ENCODE results near the gene ZBTB7C. TPM values are rescaled to one million over a fixed set of nuclear protein-coding genes. Genes with fewer than 3 reads are reported as not detected.

ZBTB7C gene
- total and polyA plus RNA-seq, 10 of the 15 experiments (the other 5 are each of a cell fraction or from before 2014, with no cell fraction given) = under 0.01 to 0.08 (median 0.01) TPM; not detected in 7

- DNase-seq (ENCODE audit: low read depth, low spot score) (no peak), FAIRE-seq (no peak), ATAC-seq (no peak)
- H2AFZ ChIP-seq (ENCODE audit: control insufficient read depth, low read depth, low read length) = no peak overlapping the region
- 14% methylated on average over 4 of the region's 4 CpGs for WGBS (ENCODE audit: insufficient coverage, insufficient replicate concordance, low lambda C conversion rate, missing lambda C conversion rate)
- H3K27ac ChIP-seq (ENCODE audit: control insufficient read depth, insufficient read depth) = no peak overlapping the region
- 0 out of 4 replicates have a peak, but pooled peaks cover 0 to 3% of the 10 kb centered on the region in 2 experiments for H3K27me3 ChIP-seq (replicated peaks in 1 of 2; ENCODE audit: control insufficient read depth in 2 of 2, insufficient read depth in 2 of 2, low read length in 1 of 2)
- intact Hi-C loops (cut with micrococcal nuclease; ENCODE audit: unreplicated experiment) (no loop called here), in situ Hi-C loops (cut with MboI) (no loop called here)
- SMC1A ChIA-PET (ENCODE audit: uncharacterized antibody, unreplicated experiment) = no interaction called here
- no TSS peak for BruUV-seq (replicated peaks)
- H3K4me2 ChIP-seq (ENCODE audit: control insufficient read depth, insufficient read depth) = no peak overlapping the region
- H3K4me1 ChIP-seq (ENCODE audit: control insufficient read depth, insufficient read depth, low read length) = no peaks in the 10 kb centered on the region
- no peak overlapping the region for H3K9ac ChIP-seq (ENCODE audit: control insufficient read depth, insufficient read depth, low read length)
- no peaks in the 10 kb centered on the region for H3K36me3 ChIP-seq (ENCODE audit: control insufficient read depth in 2 of 2, insufficient read depth in 2 of 2, low read length in 1 of 2)
- no peaks in the 10 kb centered on the region for H3K79me2 ChIP-seq (ENCODE audit: control insufficient read depth, insufficient read depth, low read length)
- H3K4me3 ChIP-seq = no peak overlapping the region
- no peaks in the 10 kb centered on the region; the same call in 2 of the 3 replicates for H3K9me3 ChIP-seq (replicated peaks; ENCODE audit: control insufficient read depth, insufficient read depth, low read length)
- TF ChIP-seq SIN3A (IDR thresholded peaks at IDR 0.05; ENCODE audit: low read depth, low read length) = no peak
- TF ChIP-seq, protein P1, sequence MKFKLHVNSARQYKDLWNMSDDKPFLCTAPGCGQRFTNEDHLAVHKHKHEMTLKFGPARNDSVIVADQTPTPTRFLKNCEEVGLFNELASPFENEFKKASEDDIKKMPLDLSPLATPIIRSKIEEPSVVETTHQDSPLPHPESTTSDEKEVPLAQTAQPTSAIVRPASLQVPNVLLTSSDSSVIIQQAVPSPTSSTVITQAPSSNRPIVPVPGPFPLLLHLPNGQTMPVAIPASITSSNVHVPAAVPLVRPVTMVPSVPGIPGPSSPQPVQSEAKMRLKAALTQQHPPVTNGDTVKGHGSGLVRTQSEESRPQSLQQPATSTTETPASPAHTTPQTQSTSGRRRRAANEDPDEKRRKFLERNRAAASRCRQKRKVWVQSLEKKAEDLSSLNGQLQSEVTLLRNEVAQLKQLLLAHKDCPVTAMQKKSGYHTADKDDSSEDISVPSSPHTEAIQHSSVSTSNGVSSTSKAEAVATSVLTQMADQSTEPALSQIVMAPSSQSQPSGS (IDR thresholded peaks at IDR 0.05; ENCODE audit: low read length) = no peak
- no peak for TF ChIP-seq CREM (IDR thresholded peaks at IDR 0.05; ENCODE audit: low read depth)
- TF ChIP-seq ATF7 (IDR thresholded peaks at IDR 0.05; ENCODE audit: low read depth) = no peak
- no peak for TF ChIP-seq MTA3 (IDR thresholded peaks at IDR 0.05; ENCODE audit: borderline replicate concordance, low read length)
- TF ChIP-seq RBBP5 (conservative IDR thresholded peaks at IDR 0.05) = no peak
- TF ChIP-seq, protein P2, sequence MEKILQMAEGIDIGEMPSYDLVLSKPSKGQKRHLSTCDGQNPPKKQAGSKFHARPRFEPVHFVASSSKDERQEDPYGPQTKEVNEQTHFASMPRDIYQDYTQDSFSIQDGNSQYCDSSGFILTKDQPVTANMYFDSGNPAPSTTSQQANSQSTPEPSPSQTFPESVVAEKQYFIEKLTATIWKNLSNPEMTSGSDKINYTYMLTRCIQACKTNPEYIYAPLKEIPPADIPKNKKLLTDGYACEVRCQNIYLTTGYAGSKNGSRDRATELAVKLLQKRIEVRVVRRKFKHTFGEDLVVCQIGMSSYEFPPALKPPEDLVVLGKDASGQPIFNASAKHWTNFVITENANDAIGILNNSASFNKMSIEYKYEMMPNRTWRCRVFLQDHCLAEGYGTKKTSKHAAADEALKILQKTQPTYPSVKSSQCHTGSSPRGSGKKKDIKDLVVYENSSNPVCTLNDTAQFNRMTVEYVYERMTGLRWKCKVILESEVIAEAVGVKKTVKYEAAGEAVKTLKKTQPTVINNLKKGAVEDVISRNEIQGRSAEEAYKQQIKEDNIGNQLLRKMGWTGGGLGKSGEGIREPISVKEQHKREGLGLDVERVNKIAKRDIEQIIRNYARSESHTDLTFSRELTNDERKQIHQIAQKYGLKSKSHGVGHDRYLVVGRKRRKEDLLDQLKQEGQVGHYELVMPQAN (conservative IDR thresholded peaks at IDR 0.05) = no peak
- no peak for TF ChIP-seq NFYA (IDR thresholded peaks at IDR 0.05; ENCODE audit: borderline replicate concordance, low read depth, low read length)
- RAD21 ChIA-PET (ENCODE audit: unreplicated experiment) = no interaction called here
- POLR2A ChIA-PET = no interaction called here
- CTCF ChIA-PET = no interaction called here
- no peaks in the 10 kb centered on the region for H4K20me1 ChIP-seq (ENCODE audit: control insufficient read depth, insufficient read depth)
These were observed 8.8 kb upstream of the ZBTB7C start for GRCh38 chr18:48417985-48418384.

Measured in GM12878 (cell line).